Neuronal stem cell (in vitro differentiated cells): ENCODE results near the gene TMEM156.

ENCODE experiments used
- DNase-seq: peaks from one replicate; pipeline ENCODE4 v3.0.0-alpha.2; 2013; ENCODE audit warnings: low spot score
- H2AFZ ChIP-seq: one replicate; pipeline ENCODE4 v1.6.1; 2013; ENCODE audit warnings: mild to moderate bottlenecking, low read length, inconsistent platforms
- H2AK5ac ChIP-seq: 2 replicates; pipeline ENCODE4 v1.6.1; 2013; ENCODE audit warnings: low read depth, mild to moderate bottlenecking, inconsistent platforms, low read length, moderate library complexity, mixed read lengths
- H2BK120ac ChIP-seq: 2 replicates; pipeline ENCODE4 v1.6.1; 2013; ENCODE audit warnings: low read depth, mild to moderate bottlenecking, inconsistent platforms, low read length, moderate library complexity, mixed read lengths
- H2BK12ac ChIP-seq: one replicate; pipeline ENCODE4 v1.6.1; 2013; ENCODE audit warnings: low read length, inconsistent platforms
- H2BK15ac ChIP-seq: 2 replicates; pipeline ENCODE4 v1.6.1; 2013; ENCODE audit warnings: mild to moderate bottlenecking, low read length, inconsistent platforms, mixed read lengths
- H2BK5ac ChIP-seq: one replicate; pipeline ENCODE4 v1.6.1; 2013; ENCODE audit warnings: inconsistent platforms, mild to moderate bottlenecking, low read length, moderate library complexity
- H3K14ac ChIP-seq: one replicate; pipeline ENCODE4 v1.6.1; 2013; ENCODE audit warnings: low read length, inconsistent platforms
- H3K18ac ChIP-seq: 2 replicates; pipeline ENCODE4 v1.6.1; 2013; ENCODE audit warnings: low read length, inconsistent platforms
- H3K23ac ChIP-seq: 2 replicates; pipeline ENCODE4 v1.6.1; 2013; ENCODE audit warnings: low read depth, mild to moderate bottlenecking, mixed read lengths, low read length, inconsistent platforms; ENCODE audit not compliant: poor library complexity
- H3K27ac ChIP-seq: replicated peaks from 3 replicates; pipeline ENCODE4 v1.5.1; 2013; ENCODE audit warnings: low read length, inconsistent platforms
- H3K27me3 ChIP-seq, 3 experiments: 2 replicates each; pipeline ENCODE4 v1.6.1; 2013; ENCODE audit warnings: low read length in 3 of 3, mild to moderate bottlenecking in 2 of 3, inconsistent platforms in 1 of 3, low read depth in 1 of 3, mixed read lengths in 1 of 3, moderate library complexity in 1 of 3; ENCODE audit not compliant: control insufficient read depth in 3 of 3, insufficient read depth in 3 of 3
- H3K36me3 ChIP-seq, 2 donors: replicated peaks in 1 of 2; 2 replicates each; pipeline ENCODE4 v1.6.1; 2013; ENCODE audit warnings: low read length in 2 of 2; ENCODE audit not compliant: control insufficient read depth in 2 of 2, insufficient read depth in 2 of 2
- H3K4ac ChIP-seq: 2 replicates; pipeline ENCODE4 v1.6.1; 2013; ENCODE audit warnings: inconsistent platforms, mild to moderate bottlenecking, low read length, moderate library complexity
- H3K4me1 ChIP-seq, 2 donors: 1 replicate in 1 of 2; 2 replicates in 1 of 2; pipeline ENCODE4 v1.6.1; 2013; ENCODE audit warnings: low read length in 2 of 2, low read depth in 1 of 2; ENCODE audit not compliant: control insufficient read depth in 2 of 2, insufficient read depth in 1 of 2
- H3K4me2 ChIP-seq: one replicate; pipeline ENCODE4 v1.6.1; 2013; ENCODE audit warnings: mild to moderate bottlenecking, low read length, inconsistent platforms; ENCODE audit not compliant: insufficient read depth, poor library complexity, severe bottlenecking
- H3K4me3 ChIP-seq, 2 donors: 2 replicates each; pipeline ENCODE4 v1.5.1; 2013; ENCODE audit warnings: low read length in 2 of 2, mild to moderate bottlenecking in 2 of 2, inconsistent platforms in 1 of 2, moderate library complexity in 1 of 2
- H3K79me1 ChIP-seq: one replicate; pipeline ENCODE4 v1.6.1; 2013; ENCODE audit warnings: low read depth, mild to moderate bottlenecking, inconsistent platforms, low read length, moderate library complexity
- H3K9ac ChIP-seq: one replicate; pipeline ENCODE4 v1.6.1; 2013; ENCODE audit warnings: mild to moderate bottlenecking, low read depth, low read length, inconsistent platforms; ENCODE audit not compliant: poor library complexity
- H3K9me3 ChIP-seq, 2 donors: replicated peaks in 1 of 2; 2 replicates each; pipeline versions ENCODE3 to v1.6.1; 2013; ENCODE audit warnings: low read length in 2 of 2, mild to moderate bottlenecking in 2 of 2, inconsistent platforms in 1 of 2, low read depth in 1 of 2, mixed read lengths in 1 of 2, moderate library complexity in 1 of 2; ENCODE audit not compliant: control insufficient read depth in 2 of 2, insufficient read depth in 1 of 2
- H4K8ac ChIP-seq: one replicate; pipeline ENCODE4 v1.6.1; 2013; ENCODE audit warnings: low read depth, mild to moderate bottlenecking, inconsistent platforms, low read length, moderate library complexity
- H4K91ac ChIP-seq: one replicate; pipeline ENCODE4 v1.6.1; 2013; ENCODE audit warnings: low read length, low read depth, mild to moderate bottlenecking, inconsistent platforms; ENCODE audit not compliant: poor library complexity
- WGBS, 2 donors: extraction: QIAGEN DNeasy Blood & Tissue Kit; methylation state at CpG; one replicate each; pipeline ENCODE4 v1.1.7; 2013; ENCODE audit warnings: missing lambda C conversion rate in 2 of 2, mixed read lengths in 1 of 2; ENCODE audit not compliant: insufficient read length in 2 of 2, insufficient replicate concordance in 1 of 2; ENCODE audit errors: extremely low coverage in 2 of 2; 5-methylcytosine and 5-hydroxymethylcytosine counted together

Gene TMEM156

DNA sequence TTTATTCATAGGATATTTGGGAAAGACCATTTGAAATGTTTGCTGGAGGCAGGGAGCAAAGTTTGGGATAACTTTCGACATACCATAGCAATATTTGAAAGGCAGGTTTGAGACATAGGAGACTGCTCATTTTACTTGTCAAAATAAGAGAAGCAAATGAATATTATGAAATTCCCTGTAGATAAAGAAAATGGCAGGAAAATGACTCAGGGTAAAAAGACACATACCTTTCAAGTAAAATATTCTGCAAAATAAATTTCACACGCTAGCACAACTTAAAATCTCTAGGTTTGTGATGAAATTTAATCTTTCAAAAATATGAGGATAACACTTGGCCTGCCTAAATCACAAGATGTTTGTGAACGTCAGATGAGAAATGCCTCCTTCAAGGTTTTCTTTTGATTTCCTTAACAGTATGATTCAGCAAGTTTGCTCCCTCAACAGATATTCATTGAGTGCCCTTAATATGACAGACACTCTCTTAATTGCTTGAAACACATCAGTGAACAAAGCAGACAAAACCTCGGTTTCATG is 6.6 kb downstream of the TMEM156 start:
- H3K4me1 ChIP-seq = no peaks in the 10 kb centered on the region

DNA sequence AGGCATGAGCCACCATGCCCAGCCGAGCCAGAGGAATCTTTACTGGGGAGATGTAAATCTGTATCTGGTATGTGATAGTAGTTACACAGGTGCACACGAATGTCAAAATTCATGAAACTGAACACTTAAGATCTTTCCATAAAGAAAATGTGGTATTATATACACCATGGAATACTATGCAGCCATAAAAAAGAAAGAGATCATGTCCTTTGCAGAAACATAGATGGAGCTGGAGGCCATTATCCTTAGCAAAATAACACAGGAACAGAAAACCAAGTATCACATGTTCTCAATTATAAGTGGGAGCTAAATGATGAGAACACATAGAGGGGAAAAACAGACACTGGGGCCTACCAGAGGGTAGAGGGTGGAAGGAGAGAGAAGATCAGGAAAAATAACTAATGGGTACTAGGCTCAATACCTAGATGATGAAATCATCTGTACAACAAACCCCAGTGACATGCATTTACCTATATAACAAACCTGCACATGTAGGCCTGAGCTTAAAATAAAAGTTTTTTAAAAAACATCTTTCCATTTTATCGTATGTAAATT is 7.8 kb downstream of the TMEM156 start:
- Histone ChIP-seq H2BK15ac (no peak overlapping the region), H3K18ac (no peak overlapping the region), H3K4ac (no peak overlapping the region), H3K14ac (no peak overlapping the region), H3K4me2 (no peak overlapping the region), H3K36me3 (no peaks in the 10 kb centered on the region), H3K23ac (no peak overlapping the region), H3K27me3 (no peaks in the 10 kb centered on the region), H2BK5ac (no peak overlapping the region), H2BK12ac (no peak overlapping the region), H3K9ac (no peak overlapping the region), H3K4me3 (no peak overlapping the region), H3K79me1 (no peaks in the 10 kb centered on the region), H2AK5ac (no peak overlapping the region), H2AFZ (no peak overlapping the region), H2BK120ac (no peak overlapping the region), H4K91ac (no peak overlapping the region), H3K27ac (no peak overlapping the region), H3K4me1 (no peaks in the 10 kb centered on the region), H4K8ac (no peak overlapping the region), H3K9me3 (no peaks in the 10 kb centered on the region)
- no peak for DNase-seq
- no CpG with 5 or more reads among the region's 3 CpGs for WGBS, 2 donors

More for the DNA sequence above, 6.6 kb downstream of the TMEM156 start:
- H2AFZ ChIP-seq = no peak overlapping the region
- no peak overlapping the region for H2BK15ac ChIP-seq
- no peak overlapping the region for H2BK5ac ChIP-seq
- H2AK5ac ChIP-seq = no peak overlapping the region
- H3K9me3 ChIP-seq = no peaks in the 10 kb centered on the region
- H3K4me2 ChIP-seq = no peak overlapping the region
- no peak overlapping the region for H3K4me3 ChIP-seq
- no peak overlapping the region for H4K8ac ChIP-seq
- no peak overlapping the region for H3K27ac ChIP-seq
- H3K23ac ChIP-seq = no peak overlapping the region
- DNase-seq = no peak
- H3K27me3 ChIP-seq = no peaks in the 10 kb centered on the region
- no peak overlapping the region for H2BK12ac ChIP-seq
- H4K91ac ChIP-seq = no peak overlapping the region
- no CpG with 5 or more reads among the region's 4 CpGs for WGBS, 2 donors
- no peak overlapping the region for H3K14ac ChIP-seq
- no peak overlapping the region for H3K18ac ChIP-seq
- no peak overlapping the region for H3K4ac ChIP-seq
- H3K79me1 ChIP-seq = no peaks in the 10 kb centered on the region
- H2BK120ac ChIP-seq = no peak overlapping the region
- no peaks in the 10 kb centered on the region for H3K36me3 ChIP-seq
- no peak overlapping the region for H3K9ac ChIP-seq

DNA sequence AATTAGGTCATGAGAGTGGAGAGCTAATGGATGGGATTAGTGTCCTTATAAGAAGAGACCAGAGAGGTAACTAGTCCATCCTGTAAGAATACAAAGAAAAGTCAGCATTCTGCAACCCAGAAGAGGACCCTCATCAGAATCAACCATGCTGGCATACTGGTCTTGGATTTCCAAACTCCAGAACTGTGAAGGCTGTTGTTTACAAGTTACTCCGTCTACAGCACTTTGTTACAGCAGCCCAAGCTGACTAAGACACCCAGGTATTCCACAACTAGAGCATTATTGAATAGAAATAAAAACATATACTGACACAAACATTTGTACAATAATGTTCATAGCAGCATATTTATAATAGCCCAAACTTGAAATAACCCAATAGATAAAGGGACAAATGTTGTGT is 9.2 kb downstream of the TMEM156 start:
- Histone ChIP-seq H3K4me1 (no peaks in the 10 kb centered on the region), H3K79me1 (no peaks in the 10 kb centered on the region), H3K27ac (no peak overlapping the region), H3K36me3 (no peaks in the 10 kb centered on the region), H4K8ac (no peak overlapping the region), H2BK5ac (no peak overlapping the region), H3K18ac (no peak overlapping the region), H2AK5ac (no peak overlapping the region), H2AFZ (no peak overlapping the region), H3K14ac (no peak overlapping the region), H3K4me3 (no peak overlapping the region), H3K27me3 (no peaks in the 10 kb centered on the region), H2BK15ac (no peak overlapping the region), H3K9ac (no peak overlapping the region), H3K4me2 (no peak overlapping the region), H4K91ac (no peak overlapping the region), H2BK12ac (no peak overlapping the region), H3K23ac (no peak overlapping the region), H3K9me3 (no peaks in the 10 kb centered on the region), H2BK120ac (no peak overlapping the region), H3K4ac (no peak overlapping the region)
- WGBS, 2 donors = no CpG with 5 or more reads among the region's 1 CpG
- DNase-seq = no peak

DNA sequence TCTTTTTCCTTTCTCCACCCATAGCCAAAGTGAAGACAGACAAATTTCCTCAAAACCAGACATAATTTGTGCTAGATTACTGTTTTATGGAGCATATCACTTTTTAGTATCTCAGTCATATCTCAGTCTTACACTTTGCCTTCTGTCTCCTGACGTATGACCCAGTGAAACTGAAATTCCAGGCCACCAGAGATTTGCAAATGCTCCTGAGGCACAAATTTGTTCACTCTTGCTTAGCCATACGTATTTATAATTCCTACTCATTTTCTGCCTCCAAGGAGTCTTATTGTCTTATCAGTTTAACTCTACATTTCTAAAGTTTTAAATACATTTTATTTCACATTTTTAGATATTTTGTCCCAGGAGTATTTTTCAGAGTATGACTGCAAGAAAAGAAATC is 10.0 kb downstream of the TMEM156 start:
- Histone ChIP-seq H3K9me3 (no peaks in the 10 kb centered on the region), H2AK5ac (no peak overlapping the region), H3K27me3 (no peaks in the 10 kb centered on the region), H3K36me3 (no peaks in the 10 kb centered on the region), H2BK15ac (no peak overlapping the region), H3K79me1 (no peaks in the 10 kb centered on the region), H2BK12ac (no peak overlapping the region), H2BK5ac (no peak overlapping the region), H3K27ac (no peak overlapping the region), H3K4me1 (no peaks in the 10 kb centered on the region), H3K18ac (no peak overlapping the region), H3K23ac (no peak overlapping the region), H3K4me2 (no peak overlapping the region), H2BK120ac (no peak overlapping the region), H4K91ac (no peak overlapping the region), H4K8ac (no peak overlapping the region), H2AFZ (no peak overlapping the region), H3K14ac (no peak overlapping the region), H3K9ac (no peak overlapping the region), H3K4me3 (no peak overlapping the region), H3K4ac (no peak overlapping the region)
- no peak for DNase-seq
- WGBS, 2 donors = no CpG with 5 or more reads among the region's 2 CpGs
